Neural crest cell (in vitro differentiated cells): ENCODE results near the gene EEF1G. TPM values are rescaled to one million over a fixed set of nuclear protein-coding genes. Genes with fewer than 3 reads are reported as not detected.

Source experiments
- DNase-seq: peaks from one replicate; pipeline ENCODE4 v3.0.0; 2021; ENCODE audit warnings: low read depth, mixed read lengths, low spot score
- H3K27ac Mint-ChIP-seq: one replicate; pipeline ENCODE4 v1.8.0; 2021; ENCODE audit warnings: mild to moderate bottlenecking, mixed read lengths; ENCODE audit not compliant: unreplicated experiment
- H3K27me3 Mint-ChIP-seq: 2 replicates; pipeline ENCODE4 v1.8.0; 2021; ENCODE audit warnings: low read depth, mild to moderate bottlenecking, mixed read lengths
- H3K36me3 Mint-ChIP-seq: 2 replicates; pipeline ENCODE4 v1.8.0; 2021; ENCODE audit warnings: low read depth, mild to moderate bottlenecking, mixed read lengths
- H3K4me1 Mint-ChIP-seq: 2 replicates; pipeline ENCODE4 v1.8.0; 2021; ENCODE audit warnings: mixed read lengths
- H3K4me3 Mint-ChIP-seq: one replicate; pipeline ENCODE4 v1.8.0; 2021; ENCODE audit warnings: mild to moderate bottlenecking, mixed read lengths
- H3K9me3 Mint-ChIP-seq: 2 replicates; pipeline ENCODE4 v1.8.0; 2021; ENCODE audit warnings: mixed read lengths
- total RNA-seq: library from RNA; stranded (reverse); gene quantifications from 2 replicates; pipeline ENCODE4 v1.2.1, GENCODE V29; 2021
- TF ChIP-seq, protein P1 (sequence below): fragments of 200-600 bp; sonication (generic); conservative IDR thresholded peaks from 2 replicates; pipeline ENCODE4 v1.5.0; 2021; ENCODE audit warnings: antibody characterized with exemption, mild to moderate bottlenecking

The EEF1G gene
- total RNA-seq, 1 donor from 2014 or later: 2,024 TPM

DNA sequence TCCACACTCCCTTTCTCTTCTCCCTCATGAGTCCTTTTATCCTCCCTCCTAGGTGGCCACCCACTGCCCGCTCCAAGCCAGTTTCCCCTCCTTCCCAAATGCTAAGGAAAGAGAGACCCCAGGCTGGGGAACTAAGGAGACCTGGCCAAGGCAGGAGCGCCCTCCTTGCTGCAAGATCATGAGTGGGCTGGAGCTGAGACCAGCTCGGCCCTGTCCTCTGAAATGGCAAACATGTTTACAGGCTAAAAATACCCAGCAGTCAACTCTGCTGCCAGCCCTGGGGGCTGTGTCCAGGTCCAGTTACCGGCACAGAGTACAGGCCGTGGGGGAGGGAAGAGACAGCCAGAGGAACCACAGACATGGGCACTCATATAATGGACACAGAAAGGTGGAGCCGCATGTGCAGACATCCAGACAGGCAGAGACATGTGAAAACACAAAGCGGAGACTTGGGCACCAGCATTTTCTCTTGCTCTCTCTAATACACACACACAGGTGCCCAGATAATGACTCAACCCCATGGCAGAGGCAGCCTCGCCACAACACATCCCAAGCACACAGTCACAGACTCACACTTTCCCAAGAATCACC is 25.9 kb downstream of the EEF1G start:
- Mint-ChIP-seq H3K27ac (no peak overlapping the region), H3K4me1 (peaks cover 29% of the 10 kb centered on the region), H3K9me3 (no peaks in the 10 kb centered on the region), H3K4me3 (peak overlapping the region; percentile 58), H3K36me3 (no peaks in the 10 kb centered on the region), H3K27me3 (peaks cover 92% of the 10 kb centered on the region)
- no peak for DNase-seq
- TF ChIP-seq, protein P1, sequence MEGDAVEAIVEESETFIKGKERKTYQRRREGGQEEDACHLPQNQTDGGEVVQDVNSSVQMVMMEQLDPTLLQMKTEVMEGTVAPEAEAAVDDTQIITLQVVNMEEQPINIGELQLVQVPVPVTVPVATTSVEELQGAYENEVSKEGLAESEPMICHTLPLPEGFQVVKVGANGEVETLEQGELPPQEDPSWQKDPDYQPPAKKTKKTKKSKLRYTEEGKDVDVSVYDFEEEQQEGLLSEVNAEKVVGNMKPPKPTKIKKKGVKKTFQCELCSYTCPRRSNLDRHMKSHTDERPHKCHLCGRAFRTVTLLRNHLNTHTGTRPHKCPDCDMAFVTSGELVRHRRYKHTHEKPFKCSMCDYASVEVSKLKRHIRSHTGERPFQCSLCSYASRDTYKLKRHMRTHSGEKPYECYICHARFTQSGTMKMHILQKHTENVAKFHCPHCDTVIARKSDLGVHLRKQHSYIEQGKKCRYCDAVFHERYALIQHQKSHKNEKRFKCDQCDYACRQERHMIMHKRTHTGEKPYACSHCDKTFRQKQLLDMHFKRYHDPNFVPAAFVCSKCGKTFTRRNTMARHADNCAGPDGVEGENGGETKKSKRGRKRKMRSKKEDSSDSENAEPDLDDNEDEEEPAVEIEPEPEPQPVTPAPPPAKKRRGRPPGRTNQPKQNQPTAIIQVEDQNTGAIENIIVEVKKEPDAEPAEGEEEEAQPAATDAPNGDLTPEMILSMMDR: no peak

DNA sequence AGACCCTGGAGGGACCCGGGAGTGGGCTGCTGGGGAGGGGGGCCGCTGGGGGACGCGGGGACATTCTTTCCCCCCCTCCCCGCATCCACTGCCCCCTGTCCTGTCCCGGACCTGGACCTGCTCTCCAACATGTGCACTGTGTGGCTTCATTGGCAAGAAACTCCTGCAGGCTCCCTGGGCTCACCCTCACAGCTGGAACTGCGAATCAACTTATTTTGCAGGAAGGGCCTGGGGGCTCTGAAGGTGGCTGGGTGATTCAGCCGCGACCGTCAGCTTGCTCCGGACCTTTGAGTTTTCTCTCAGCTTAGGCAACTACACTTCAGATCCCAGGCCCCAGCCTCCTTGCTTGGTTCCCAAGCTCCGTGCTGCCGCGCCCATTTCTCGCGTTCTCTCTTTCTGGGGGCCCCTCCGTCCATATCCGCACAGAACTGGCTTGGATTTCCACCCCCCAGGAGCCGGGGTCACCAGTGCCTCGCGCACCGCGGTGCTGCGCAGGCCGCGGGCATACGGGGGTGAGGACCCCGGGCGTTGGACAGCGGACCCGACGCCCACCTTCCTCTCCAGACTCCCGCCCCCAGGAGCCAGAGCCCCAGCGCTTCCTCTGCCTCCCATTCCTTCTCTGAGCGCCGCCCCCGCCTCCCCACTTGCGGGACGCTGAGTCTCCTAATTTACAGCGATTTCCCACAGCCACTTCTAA is 26.6 kb downstream of the EEF1G start:
- Mint-ChIP-seq H3K27me3 (peaks cover 96% of the 10 kb centered on the region), H3K9me3 (no peaks in the 10 kb centered on the region), H3K4me3 (peak overlapping the region; percentile 76), H3K36me3 (no peaks in the 10 kb centered on the region), H3K4me1 (peaks cover 22% of the 10 kb centered on the region), H3K27ac (no peak overlapping the region)
- TF ChIP-seq, protein P1: no peak
- no peak for DNase-seq

DNA sequence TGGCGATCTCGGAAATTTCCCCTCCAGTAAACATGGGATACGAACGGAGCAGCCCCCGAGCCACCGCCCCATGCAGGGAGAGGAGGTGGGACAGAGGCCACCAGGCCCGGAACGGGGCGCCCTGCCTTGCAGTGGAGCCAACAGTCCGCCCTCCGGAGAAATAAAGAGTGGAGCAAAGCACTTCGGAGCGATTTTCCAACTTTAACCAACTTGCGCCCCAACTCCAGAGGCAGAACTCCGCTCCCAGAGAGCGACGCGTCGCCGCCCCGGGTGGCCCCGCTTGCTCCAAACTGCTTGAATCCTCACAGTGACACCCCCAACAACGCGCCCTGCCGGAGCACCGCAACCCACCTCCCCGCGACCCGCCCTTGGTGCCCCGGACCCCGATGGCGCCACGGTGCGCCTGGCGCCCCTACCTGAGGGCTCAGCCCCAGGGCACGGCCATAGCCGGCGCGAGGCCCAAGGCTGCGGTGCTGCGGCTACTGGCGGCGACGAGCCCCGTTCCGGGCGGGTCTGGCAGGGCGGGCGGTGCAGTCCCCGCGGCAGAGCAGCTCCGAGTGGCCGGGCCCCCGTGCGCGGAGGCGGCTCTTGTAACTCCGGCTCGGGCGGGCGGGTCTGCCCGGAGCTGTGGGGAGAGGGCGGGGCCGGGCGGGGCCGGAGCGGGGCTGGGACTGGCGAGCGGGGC is 27.3 kb downstream of the EEF1G start, which contains the start of gene AHNAK:
TSS of gene AHNAK (minus strand) at position 563 of the 685 bp plus-strand sequence. CDS start 10,708 bp downstream, outside the sequence.
- Mint-ChIP-seq H3K36me3 (no peaks in the 10 kb centered on the region), H3K27ac (no peak within 1 kb of the TSS), H3K4me1 (peaks cover 15% of the 10 kb centered on the region), H3K4me3 (peak within 1 kb of the TSS; percentile 80), H3K9me3 (no peaks in the 10 kb centered on the region), H3K27me3 (peaks cover 95% of the 10 kb centered on the region)
- TF ChIP-seq, protein P1: no peak
- peak; percentile 43 for DNase-seq

DNA sequence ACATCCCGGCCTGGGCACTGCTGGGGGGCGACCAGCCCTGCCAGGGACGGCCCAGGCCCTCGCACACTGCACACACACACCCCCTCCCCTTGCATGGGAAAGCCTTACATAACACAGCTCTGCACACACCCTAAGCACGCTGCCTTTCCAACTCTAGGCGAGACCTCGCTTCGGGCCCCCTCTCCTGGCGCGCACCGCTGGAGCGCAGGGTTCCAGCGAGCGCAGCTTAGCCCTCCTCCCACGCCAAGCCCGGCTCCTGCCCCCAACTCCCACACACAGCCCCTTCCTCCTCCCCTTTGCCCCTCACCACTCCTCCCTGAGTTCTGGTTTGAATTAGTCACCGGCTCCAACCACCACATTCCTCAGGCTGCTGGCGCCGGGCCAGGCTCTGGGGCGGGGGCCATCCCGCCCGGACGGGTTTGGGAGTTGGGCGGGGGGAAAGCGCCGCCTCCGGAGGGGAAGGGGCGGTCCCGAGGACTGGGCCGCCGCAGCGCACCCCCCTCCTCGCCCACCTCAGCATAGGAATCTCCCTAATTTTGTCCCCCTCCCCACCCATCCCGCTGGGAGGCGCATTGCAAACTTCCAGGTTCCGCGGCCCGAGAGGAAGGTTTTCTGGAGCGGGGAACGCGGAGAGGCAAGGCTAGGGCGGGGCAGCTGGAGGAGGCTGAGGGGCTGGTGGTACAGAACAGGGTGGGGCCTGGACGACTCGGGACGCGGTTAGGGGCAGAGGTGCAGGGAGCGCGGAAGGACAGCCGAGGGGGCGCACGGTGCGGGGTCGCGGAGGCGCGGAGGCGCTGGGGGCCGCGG is 28.1 kb downstream of the EEF1G start:
- H3K9me3 Mint-ChIP-seq: no peaks in the 10 kb centered on the region
- no peak for DNase-seq
- H3K27ac Mint-ChIP-seq: no peak overlapping the region
- H3K27me3 Mint-ChIP-seq: peaks cover 95% of the 10 kb centered on the region
- TF ChIP-seq, protein P1: no peak
- peak overlapping the region; percentile 80 for H3K4me3 Mint-ChIP-seq
- H3K36me3 Mint-ChIP-seq: no peaks in the 10 kb centered on the region
- H3K4me1 Mint-ChIP-seq: peaks cover 18% of the 10 kb centered on the region
